ENCODE measurements around the gene SPRED3. TPM values are rescaled to one million over a fixed set of nuclear protein-coding genes. Genes with fewer than 3 reads are reported as not detected.

Gene SPRED3
- 6.8 and 6.9 TPM in 2 replicates for total RNA-seq

GRCh38 chr19:38388349-38389100 is at the start of gene SPRED3:
Gene SPRED3 (plus strand): TSS chr19:38388697. CDS start chr19:38390303, 1,606 bp downstream.

GRCh38 chr19:38374332-38375097 is 14.0 kb upstream of the SPRED3 start, which contains the start of gene PSMD8:
Gene PSMD8 (plus strand): TSS chr19:38374571. CDS start chr19:38374602, 31 bp downstream.

GRCh38 chr19:38387550-38388348 is 748 bp upstream of the SPRED3 start, which contains the start of gene GGN:
Gene GGN (minus strand): TSS chr19:38388034. CDS start chr19:38387261, 773 bp downstream.

GRCh38 chr19:38402967-38403674 is 14.6 kb downstream of the SPRED3 start, which contains the start of gene FAM98C:
Gene FAM98C (plus strand): TSS chr19:38403093. CDS start chr19:38403154, 61 bp downstream.

GRCh38 chr19:38425810-38426466 is 37.4 kb downstream of the SPRED3 start, which contains the start of gene RASGRP4:
Gene RASGRP4 (minus strand): TSS chr19:38426219. CDS start chr19:38426091, 128 bp downstream.

GRCh38 chr19:38433268-38433733 is 44.8 kb downstream of the SPRED3 start, which contains the start of gene RYR1:
Gene RYR1 (plus strand): TSS chr19:38433691. CDS start chr19:38433830, 139 bp downstream.

Other genes starting within 250 kb of the SPRED3 start
- gene DPF1, start 164.5 kb upstream of the SPRED3 start, total RNA-seq = 1.5 and 1.6 TPM in 2 replicates
- 1.7 and 13.6 TPM in 2 replicates for gene PPP1R14A, start 132.3 kb upstream of the SPRED3 start, total RNA-seq
- gene SPINT2, start 124.1 kb upstream of the SPRED3 start, total RNA-seq = 21.7 and 69.3 TPM in 2 replicates
- gene C19orf33, start 84.4 kb upstream of the SPRED3 start, total RNA-seq = not detected in 2 replicates
- gene YIF1B, start 72.8 kb upstream of the SPRED3 start, total RNA-seq = 76.5 and 83.6 TPM in 2 replicates
- gene KCNK6, start 68.9 kb upstream of the SPRED3 start, total RNA-seq = 9.2 and 19.6 TPM in 2 replicates
- gene CATSPERG, start 52.9 kb upstream of the SPRED3 start, total RNA-seq = 1.5 and 3.4 TPM in 2 replicates
- 296 and 303 TPM in 2 replicates for gene PSMD8, start 14.1 kb upstream of the SPRED3 start, total RNA-seq
- 0.66 and 0.68 TPM in 2 replicates for gene GGN, start 663 bp upstream of the SPRED3 start, total RNA-seq
- 9.9 and 11.4 TPM in 2 replicates for gene FAM98C, start 14.4 kb downstream of the SPRED3 start, total RNA-seq
- gene RASGRP4, start 37.5 kb downstream of the SPRED3 start, total RNA-seq = not detected in 2 replicates
- gene RYR1, start 45.0 kb downstream of the SPRED3 start, total RNA-seq = under 0.01 TPM in 2 replicates
- 0.31 TPM in 1 of 2 replicates, not detected in the other for gene MAP4K1, start 229.3 kb downstream of the SPRED3 start, total RNA-seq
- gene EIF3K, start 230.5 kb downstream of the SPRED3 start, total RNA-seq = 288 and 303 TPM in 2 replicates